HG03060 (cell line): ENCODE measurements around the gene SLC4A2.
"Not testable (repeated sequence)": the region's sequence is repeated elsewhere in the genome, so short reads cannot be mapped to it uniquely, and the experiment has no call there.

Source experiments
- ATAC-seq: cut with Tn5 transposase; IDR thresholded peaks from one replicate; pipeline ENCODE4 v1.9.1; 2021; ENCODE audit warnings: low read depth, moderate number of reproducible peaks; ENCODE audit not compliant: unreplicated experiment

The SLC4A2 gene

GRCh38 chr7:151025924-151026671 is 33.3 kb upstream of the SLC4A2 start:
- no peak for ATAC-seq

- ATAC-seq = not testable (repeated sequence)
These were observed 32.3 kb upstream of the SLC4A2 start for GRCh38 chr7:151026771-151027727.

GRCh38 chr7:151027728-151028130 is 31.7 kb upstream of the SLC4A2 start:
- not testable (repeated sequence) for ATAC-seq

GRCh38 chr7:151028131-151028947 is 31.1 kb upstream of the SLC4A2 start, which contains the start of gene ABCB8:
TSS of gene ABCB8 (plus strand) at chr7:151028450. CDS start at chr7:151028516, 66 bp downstream.
- peak; percentile 95 for ATAC-seq

- ATAC-seq = no peak
These were observed 30.4 kb upstream of the SLC4A2 start for GRCh38 chr7:151028948-151029501.

- no peak for ATAC-seq
These were observed 28.4 kb upstream of the SLC4A2 start for GRCh38 chr7:151031011-151031410.

- no peak for ATAC-seq
These were observed 26.2 kb upstream of the SLC4A2 start for GRCh38 chr7:151032936-151033863.

- ATAC-seq = no peak
These were observed 25.5 kb upstream of the SLC4A2 start for GRCh38 chr7:151033864-151034249.

- ATAC-seq = no peak
These were observed 24.9 kb upstream of the SLC4A2 start for GRCh38 chr7:151034312-151035025.

- no peak for ATAC-seq
These were observed 24.2 kb upstream of the SLC4A2 start for GRCh38 chr7:151035026-151035717.

GRCh38 chr7:151035902-151036301 is 23.5 kb upstream of the SLC4A2 start:
- no peak for ATAC-seq

GRCh38 chr7:151038951-151039849 is 20.2 kb upstream of the SLC4A2 start:
- ATAC-seq = no peak

GRCh38 chr7:151039850-151040548 is 19.4 kb upstream of the SLC4A2 start:
- no peak for ATAC-seq

- ATAC-seq = no peak
These were observed 18.6 kb upstream of the SLC4A2 start for GRCh38 chr7:151040616-151041375.

- ATAC-seq = not testable (repeated sequence)
These were observed 15.9 kb upstream of the SLC4A2 start for GRCh38 chr7:151043449-151043848.

- no peak for ATAC-seq
These were observed 15.4 kb upstream of the SLC4A2 start for GRCh38 chr7:151043959-151044358.
